Neural cell (in vitro differentiated cells): ENCODE measurements around the gene STRA6.

Experiments
- CTCF ChIP-seq: fragments of 450-650 bp; IDR thresholded peaks from 2 replicates; pipeline ENCODE4 v1.5.1; 2014; ENCODE audit warnings: antibody characterized with exemption, mild to moderate bottlenecking, moderate library complexity; ENCODE audit not compliant: poor library complexity, severe bottlenecking
- EP300 ChIP-seq: fragments of 450-650 bp; conservative IDR thresholded peaks from 2 replicates; pipeline ENCODE4 v1.6.1; 2014; ENCODE audit warnings: antibody characterized with exemption, mild to moderate bottlenecking, moderate library complexity; ENCODE audit not compliant: poor library complexity, severe bottlenecking
- EZH2 ChIP-seq: fragments of 200-600, 300-800 bp; shearing (Covaris generic), sonication (generic); IDR thresholded peaks from 2 replicates; pipeline ENCODE4 v1.6.1; 2014; ENCODE audit warnings: antibody characterized with exemption, low read length, borderline replicate concordance, mild to moderate bottlenecking; ENCODE audit not compliant: insufficient read depth, poor library complexity, severe bottlenecking
- MXI1 ChIP-seq: fragments of 450-650 bp; conservative IDR thresholded peaks from 2 replicates; pipeline ENCODE4 v1.6.1; 2014; ENCODE audit warnings: antibody characterized with exemption, mild to moderate bottlenecking; ENCODE audit not compliant: poor library complexity, severe bottlenecking
- POLR2AphosphoS5 ChIP-seq: IDR thresholded peaks from 2 replicates; pipeline ENCODE4 v1.6.1; 2012
- RAD21 ChIP-seq: fragments of 450-650 bp; conservative IDR thresholded peaks from 2 replicates; pipeline ENCODE4 v1.6.1; 2014; ENCODE audit warnings: antibody characterized with exemption, mild to moderate bottlenecking, moderate library complexity
- REST ChIP-seq: IDR thresholded peaks from 2 replicates; pipeline ENCODE4 v1.6.1; 2012; ENCODE audit warnings: borderline replicate concordance
- SMC3 ChIP-seq: fragments of 450-650 bp; conservative IDR thresholded peaks from 2 replicates; pipeline ENCODE4 v1.6.1; 2014; ENCODE audit warnings: antibody characterized with exemption, mild to moderate bottlenecking, moderate library complexity; ENCODE audit not compliant: poor library complexity
- TAF1 ChIP-seq: IDR thresholded peaks from 2 replicates; pipeline ENCODE4 v1.6.1; 2012; ENCODE audit warnings: low read depth

- TF ChIP-seq CTCF (no peak), EZH2 (no peak), TAF1 (no peak), REST (no peak), POLR2AphosphoS5 (no peak), EP300 (no peak), RAD21 (no peak), MXI1 (no peak), SMC3 (no peak)
Measured at GRCh38 chr15:74178326-74179100, 24.1 kb downstream of the STRA6 start.
